Memory B cell (primary cell): ENCODE data around the gene FNDC8.
A peak's percentile ranks its signal among the peaks of the same experiment; 100 is the strongest.

Source experiments
- ATAC-seq: fragments of 150-1000 bp; cut with Tn5 transposase; 2 replicates; pipeline ENCODE4 v1.10.0; 2021; ENCODE audit warnings: low read depth, mild to moderate bottlenecking, moderate library complexity
- DNase-seq, 2 donors: peaks; one replicate each; pipeline ENCODE4 v3.0.0; 2022; ENCODE audit warnings: low spot score in 2 of 2
- H3K27ac Mint-ChIP-seq: one replicate; pipeline ENCODE4 v1.8.0; 2022; ENCODE audit warnings: mild to moderate bottlenecking, moderate library complexity, mixed read lengths
- H3K27me3 Mint-ChIP-seq: one replicate; pipeline ENCODE4 v1.8.0; 2022; ENCODE audit warnings: mixed read lengths
- H3K36me3 Mint-ChIP-seq: one replicate; pipeline ENCODE4 v1.8.0; 2022; ENCODE audit warnings: mild to moderate bottlenecking, mixed read lengths
- H3K4me1 Mint-ChIP-seq: one replicate; pipeline ENCODE4 v1.8.0; 2022; ENCODE audit warnings: mixed read lengths
- H3K4me3 Mint-ChIP-seq: one replicate; pipeline ENCODE4 v1.8.0; 2022; ENCODE audit warnings: mild to moderate bottlenecking, moderate library complexity, mixed read lengths
- H3K9me3 Mint-ChIP-seq: one replicate; pipeline ENCODE4 v1.8.0; 2022; ENCODE audit warnings: mixed read lengths

FNDC8 gene

GRCh38 chr17:35116845-35117244 lies 4.6 kb upstream of the FNDC8 start:
- peaks cover 11% of the 10 kb centered on the region for H3K36me3 Mint-ChIP-seq
- H3K27ac Mint-ChIP-seq: no peak overlapping the region
- peaks cover 19% of the 10 kb centered on the region for H3K4me1 Mint-ChIP-seq
- DNase-seq: no peak
- ATAC-seq: no peak
- no peak overlapping the region for H3K4me3 Mint-ChIP-seq
- H3K9me3 Mint-ChIP-seq: no peaks in the 10 kb centered on the region
- H3K27me3 Mint-ChIP-seq: no peaks in the 10 kb centered on the region

GRCh38 chr17:35117984-35118383 lies 3.4 kb upstream of the FNDC8 start:
- Mint-ChIP-seq H3K27ac (peak overlapping the region; percentile 65), H3K9me3 (no peaks in the 10 kb centered on the region), H3K4me3 (peak overlapping the region; percentile 50), H3K27me3 (no peaks in the 10 kb centered on the region), H3K36me3 (peaks cover 10% of the 10 kb centered on the region), H3K4me1 (peaks cover 19% of the 10 kb centered on the region)
- ATAC-seq (no peak), DNase-seq (no peak)

GRCh38 chr17:35119370-35120165 lies 1.8 kb upstream of the FNDC8 start, which contains the start of gene RAD51D:
Gene RAD51D (minus strand): TSS chr17:35119860. CDS start chr17:35119613, 247 bp downstream.
- peaks cover 19% of the 10 kb centered on the region for H3K4me1 Mint-ChIP-seq
- peak; percentile 85 to 91 for DNase-seq
- peak; percentile 89 for ATAC-seq
- H3K27ac Mint-ChIP-seq: peak within 1 kb of the TSS; percentile 89
- peak within 1 kb of the TSS; percentile 88 for H3K4me3 Mint-ChIP-seq
- H3K9me3 Mint-ChIP-seq: no peaks in the 10 kb centered on the region
- H3K27me3 Mint-ChIP-seq: no peaks in the 10 kb centered on the region
- peaks cover 9% of the 10 kb centered on the region for H3K36me3 Mint-ChIP-seq

- DNase-seq: no peak
- no peak overlapping the region for H3K4me3 Mint-ChIP-seq
- ATAC-seq: no peak
- peaks cover 7% of the 10 kb centered on the region for H3K36me3 Mint-ChIP-seq
- no peaks in the 10 kb centered on the region for H3K9me3 Mint-ChIP-seq
- H3K27me3 Mint-ChIP-seq: no peaks in the 10 kb centered on the region
- no peaks in the 10 kb centered on the region for H3K4me1 Mint-ChIP-seq
- H3K27ac Mint-ChIP-seq: no peak overlapping the region
Measured at GRCh38 chr17:35127751-35128514, 6.5 kb downstream of the FNDC8 start.

- H3K27ac Mint-ChIP-seq: no peak overlapping the region
Measured at GRCh38 chr17:35129154-35129972, 7.9 kb downstream of the FNDC8 start.

GRCh38 chr17:35129973-35130351 lies 8.5 kb downstream of the FNDC8 start:
- no peaks in the 10 kb centered on the region for H3K4me1 Mint-ChIP-seq
- DNase-seq (no peak), ATAC-seq (no peak)
- H3K9me3 Mint-ChIP-seq: no peaks in the 10 kb centered on the region
- H3K4me3 Mint-ChIP-seq: no peak overlapping the region
- H3K27ac Mint-ChIP-seq: no peak overlapping the region
- H3K36me3 Mint-ChIP-seq: peaks cover 16% of the 10 kb centered on the region
- H3K27me3 Mint-ChIP-seq: no peaks in the 10 kb centered on the region

More at GRCh38 chr17:35129154-35129972, 7.9 kb downstream of the FNDC8 start:
- no peak for ATAC-seq
- Mint-ChIP-seq H3K36me3 (peaks cover 13% of the 10 kb centered on the region), H3K27me3 (no peaks in the 10 kb centered on the region), H3K4me3 (no peak overlapping the region), H3K9me3 (no peaks in the 10 kb centered on the region), H3K4me1 (no peaks in the 10 kb centered on the region)
- no peak for DNase-seq

- no peaks in the 10 kb centered on the region for H3K4me1 Mint-ChIP-seq
- no peak for DNase-seq
- no peaks in the 10 kb centered on the region for H3K9me3 Mint-ChIP-seq
- no peak overlapping the region for H3K4me3 Mint-ChIP-seq
- peaks cover 20% of the 10 kb centered on the region for H3K36me3 Mint-ChIP-seq
- no peaks in the 10 kb centered on the region for H3K27me3 Mint-ChIP-seq
- H3K27ac Mint-ChIP-seq: no peak overlapping the region
- no peak for ATAC-seq
Measured at GRCh38 chr17:35130392-35130791, 9.0 kb downstream of the FNDC8 start.

- H3K36me3 Mint-ChIP-seq: peaks cover 27% of the 10 kb centered on the region
- no peak for ATAC-seq
- no peaks in the 10 kb centered on the region for H3K27me3 Mint-ChIP-seq
- no peaks in the 10 kb centered on the region for H3K9me3 Mint-ChIP-seq
- no peak overlapping the region for H3K27ac Mint-ChIP-seq
- no peak overlapping the region for H3K4me3 Mint-ChIP-seq
- DNase-seq: no peak
- H3K4me1 Mint-ChIP-seq: no peaks in the 10 kb centered on the region
Measured at GRCh38 chr17:35132099-35132498, 10.7 kb downstream of the FNDC8 start.

- Mint-ChIP-seq H3K4me1 (no peaks in the 10 kb centered on the region), H3K27ac (no peak overlapping the region), H3K9me3 (no peaks in the 10 kb centered on the region), H3K27me3 (no peaks in the 10 kb centered on the region), H3K36me3 (peaks cover 27% of the 10 kb centered on the region), H3K4me3 (no peak overlapping the region)
- DNase-seq: no peak
- ATAC-seq: no peak
Measured at GRCh38 chr17:35132816-35133550, 11.6 kb downstream of the FNDC8 start.

GRCh38 chr17:35135322-35135721 lies 13.9 kb downstream of the FNDC8 start:
- Mint-ChIP-seq H3K27me3 (no peaks in the 10 kb centered on the region), H3K27ac (no peak overlapping the region), H3K36me3 (peaks cover 27% of the 10 kb centered on the region), H3K4me1 (no peaks in the 10 kb centered on the region), H3K9me3 (no peaks in the 10 kb centered on the region), H3K4me3 (no peak overlapping the region)
- ATAC-seq (no peak), DNase-seq (no peak)

- Mint-ChIP-seq H3K9me3 (no peaks in the 10 kb centered on the region), H3K27me3 (no peaks in the 10 kb centered on the region), H3K36me3 (peaks cover 19% of the 10 kb centered on the region), H3K4me3 (no peak overlapping the region), H3K27ac (no peak overlapping the region), H3K4me1 (peaks cover 4% of the 10 kb centered on the region)
- ATAC-seq (no peak), DNase-seq (no peak)
Measured at GRCh38 chr17:35138218-35138617, 16.8 kb downstream of the FNDC8 start.

- Mint-ChIP-seq H3K4me3 (peak within 1 kb of the TSS; percentile 88), H3K27ac (no peak within 1 kb of the TSS), H3K9me3 (no peaks in the 10 kb centered on the region), H3K27me3 (no peaks in the 10 kb centered on the region), H3K4me1 (peaks cover 4% of the 10 kb centered on the region), H3K36me3 (no peaks in the 10 kb centered on the region)
- peak; percentile 94 for ATAC-seq
- DNase-seq: peak; percentile 94 to 96
Measured at GRCh38 chr17:35141681-35142466, 20.5 kb downstream of the FNDC8 start, which contains the start of gene NLE1. Gene NLE1 (minus strand): TSS chr17:35142303. CDS start chr17:35142275, 28 bp downstream.

- Mint-ChIP-seq H3K27ac (no peak overlapping the region), H3K9me3 (no peaks in the 10 kb centered on the region), H3K27me3 (no peaks in the 10 kb centered on the region), H3K4me1 (peaks cover 4% of the 10 kb centered on the region), H3K36me3 (no peaks in the 10 kb centered on the region), H3K4me3 (peak overlapping the region; percentile 88)
- ATAC-seq (peak; percentile 12), DNase-seq (no peak)
Measured at GRCh38 chr17:35142467-35142796, 21.0 kb downstream of the FNDC8 start.
